Tibial nerve (tissue), 4 donors: Measurements from ENCODE around the gene CISD3.

Experiments
- CTCF ChIP-seq, 5 experiments: fragments of 200-600 bp in 3 of 5; fragments of 450-650 bp in 2 of 5; sonication (generic) in 3 of 5; IDR thresholded peaks; one replicate each; pipeline ENCODE4 v1.5.1; 2016 to 2019; ENCODE audit warnings: antibody characterized with exemption in 5 of 5, mild to moderate bottlenecking in 3 of 5, moderate library complexity in 2 of 5
- EP300 ChIP-seq, 2 donors: sonication (generic); formaldehyde crosslinking; IDR thresholded peaks; one replicate each; pipeline ENCODE4 v1.6.1; 2017; ENCODE audit warnings: antibody characterized with exemption in 2 of 2, mild to moderate bottlenecking in 1 of 2

DNA sequence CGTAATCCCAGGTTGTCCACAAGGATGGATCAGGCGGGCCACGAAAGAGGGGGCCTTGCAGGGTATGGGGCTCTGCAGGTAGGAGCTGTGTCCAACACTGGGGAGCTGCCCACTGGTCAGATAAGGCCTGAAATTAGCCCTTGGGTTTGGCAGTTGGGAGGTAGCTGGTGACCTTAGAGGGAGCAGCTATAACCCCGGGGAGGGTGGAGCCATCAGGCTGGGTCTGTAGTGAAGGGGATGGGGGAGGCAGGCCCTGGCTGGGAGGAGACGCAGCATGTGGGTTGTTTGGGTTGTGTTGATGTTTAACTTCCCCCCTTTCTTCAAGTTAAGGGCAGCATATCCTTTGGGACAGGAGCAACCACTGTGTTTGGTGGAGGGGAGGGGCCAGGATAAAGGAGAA is 19.2 kb upstream of the CISD3 start:
- no peak for TF ChIP-seq EP300 (IDR thresholded peaks at IDR 0.05)
- TF ChIP-seq CTCF (IDR thresholded peaks at IDR 0.05), result no peak
